ENCODE data around the gene WDR38.
"Not testable (repeated sequence)": the region's sequence is repeated elsewhere in the genome, so short reads cannot be mapped to it uniquely, and the experiment has no call there.

WDR38 gene

GRCh38 chr9:124835026-124835557, 18.2 kb upstream of the WDR38 start:
- no peak for DNase-seq

- not testable (repeated sequence) for DNase-seq
Observed at GRCh38 chr9:124838132-124838531, 15.1 kb upstream of the WDR38 start.

GRCh38 chr9:124838567-124839275, 14.5 kb upstream of the WDR38 start:
- DNase-seq, result not testable (repeated sequence)

- DNase-seq, result no peak
Observed at GRCh38 chr9:124839612-124840299, 13.5 kb upstream of the WDR38 start.

GRCh38 chr9:124840300-124840833, 12.9 kb upstream of the WDR38 start:
- DNase-seq, result no peak

GRCh38 chr9:124841075-124841821, 12.0 kb upstream of the WDR38 start:
- DNase-seq, result no peak

- no peak for DNase-seq
Observed at GRCh38 chr9:124843456-124844034, 9.7 kb upstream of the WDR38 start.

GRCh38 chr9:124844291-124844690, 9.0 kb upstream of the WDR38 start:
- no peak for DNase-seq

GRCh38 chr9:124846467-124846866, 6.8 kb upstream of the WDR38 start:
- DNase-seq, result not testable (repeated sequence)

- DNase-seq, result no peak
Observed at GRCh38 chr9:124846969-124847368, 6.3 kb upstream of the WDR38 start.

- no peak for DNase-seq
Observed at GRCh38 chr9:124849801-124850200, 3.5 kb upstream of the WDR38 start.

- no peak for DNase-seq
Observed at GRCh38 chr9:124852121-124852828, 985 bp upstream of the WDR38 start.

GRCh38 chr9:124853605-124854143, 414 bp downstream of the WDR38 start:
- DNase-seq, result no peak

- no peak for DNase-seq
Observed at GRCh38 chr9:124854161-124854560, 901 bp downstream of the WDR38 start.

- no peak for DNase-seq
Observed at GRCh38 chr9:124854822-124855221, 1.6 kb downstream of the WDR38 start.

- no peak for DNase-seq
Observed at GRCh38 chr9:124855566-124855943, 2.3 kb downstream of the WDR38 start.

GRCh38 chr9:124855944-124856765, 2.9 kb downstream of the WDR38 start:
- DNase-seq, result no peak

- no peak for DNase-seq
Observed at GRCh38 chr9:124857533-124858162, 4.4 kb downstream of the WDR38 start.

- no peak for DNase-seq
Observed at GRCh38 chr9:124858330-124859046, 5.2 kb downstream of the WDR38 start.

Measured in stimulated activated CD4-positive, alpha-beta T cell treated with anti-CD3 and anti-CD28 coated beads, Interleukin-2, amount 100 ng/mL, for 48 hours (primary cell).